ENCODE results near the gene SMCR8.
"Not testable (repeated sequence)": the region's sequence is repeated elsewhere in the genome, so short reads cannot be mapped to it uniquely, and the experiment has no call there.

SMCR8 gene

DNA sequence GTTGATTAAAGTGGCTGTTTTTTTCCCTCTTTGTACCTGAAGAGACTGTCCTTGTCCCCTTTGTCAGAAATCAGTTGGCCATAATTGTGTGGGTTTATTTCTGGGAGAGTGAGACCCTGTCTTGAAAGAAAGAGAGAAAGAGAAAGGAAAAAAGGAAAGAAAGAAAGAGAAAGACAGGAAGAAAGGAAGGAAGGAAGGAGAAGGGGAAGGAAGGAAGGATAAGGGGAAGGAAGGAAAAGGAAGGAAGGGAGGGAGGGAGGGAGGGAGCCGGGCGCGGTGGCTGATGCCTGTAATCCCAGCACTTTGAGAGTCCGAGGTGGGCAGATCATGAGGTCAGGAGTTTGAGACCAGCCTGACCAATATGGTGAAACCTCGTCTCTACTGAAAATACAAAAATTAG lies 55.7 kb downstream of the SMCR8 start:
- no peak overlapping the region for H3K27ac ChIP-seq (replicated peaks)
- H3K27me3 ChIP-seq (ENCODE audit: insufficient read depth, poor library complexity, severe bottlenecking): no peaks in the 10 kb centered on the region
- TF ChIP-seq POLR2AphosphoS5 (IDR thresholded peaks at IDR 0.05; ENCODE audit: low read depth): no peak
- TF ChIP-seq, protein P1, sequence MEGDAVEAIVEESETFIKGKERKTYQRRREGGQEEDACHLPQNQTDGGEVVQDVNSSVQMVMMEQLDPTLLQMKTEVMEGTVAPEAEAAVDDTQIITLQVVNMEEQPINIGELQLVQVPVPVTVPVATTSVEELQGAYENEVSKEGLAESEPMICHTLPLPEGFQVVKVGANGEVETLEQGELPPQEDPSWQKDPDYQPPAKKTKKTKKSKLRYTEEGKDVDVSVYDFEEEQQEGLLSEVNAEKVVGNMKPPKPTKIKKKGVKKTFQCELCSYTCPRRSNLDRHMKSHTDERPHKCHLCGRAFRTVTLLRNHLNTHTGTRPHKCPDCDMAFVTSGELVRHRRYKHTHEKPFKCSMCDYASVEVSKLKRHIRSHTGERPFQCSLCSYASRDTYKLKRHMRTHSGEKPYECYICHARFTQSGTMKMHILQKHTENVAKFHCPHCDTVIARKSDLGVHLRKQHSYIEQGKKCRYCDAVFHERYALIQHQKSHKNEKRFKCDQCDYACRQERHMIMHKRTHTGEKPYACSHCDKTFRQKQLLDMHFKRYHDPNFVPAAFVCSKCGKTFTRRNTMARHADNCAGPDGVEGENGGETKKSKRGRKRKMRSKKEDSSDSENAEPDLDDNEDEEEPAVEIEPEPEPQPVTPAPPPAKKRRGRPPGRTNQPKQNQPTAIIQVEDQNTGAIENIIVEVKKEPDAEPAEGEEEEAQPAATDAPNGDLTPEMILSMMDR (IDR thresholded peaks at IDR 0.05; ENCODE audit: insufficient read depth, low read length): no peak
- TF ChIP-seq, protein P2, sequence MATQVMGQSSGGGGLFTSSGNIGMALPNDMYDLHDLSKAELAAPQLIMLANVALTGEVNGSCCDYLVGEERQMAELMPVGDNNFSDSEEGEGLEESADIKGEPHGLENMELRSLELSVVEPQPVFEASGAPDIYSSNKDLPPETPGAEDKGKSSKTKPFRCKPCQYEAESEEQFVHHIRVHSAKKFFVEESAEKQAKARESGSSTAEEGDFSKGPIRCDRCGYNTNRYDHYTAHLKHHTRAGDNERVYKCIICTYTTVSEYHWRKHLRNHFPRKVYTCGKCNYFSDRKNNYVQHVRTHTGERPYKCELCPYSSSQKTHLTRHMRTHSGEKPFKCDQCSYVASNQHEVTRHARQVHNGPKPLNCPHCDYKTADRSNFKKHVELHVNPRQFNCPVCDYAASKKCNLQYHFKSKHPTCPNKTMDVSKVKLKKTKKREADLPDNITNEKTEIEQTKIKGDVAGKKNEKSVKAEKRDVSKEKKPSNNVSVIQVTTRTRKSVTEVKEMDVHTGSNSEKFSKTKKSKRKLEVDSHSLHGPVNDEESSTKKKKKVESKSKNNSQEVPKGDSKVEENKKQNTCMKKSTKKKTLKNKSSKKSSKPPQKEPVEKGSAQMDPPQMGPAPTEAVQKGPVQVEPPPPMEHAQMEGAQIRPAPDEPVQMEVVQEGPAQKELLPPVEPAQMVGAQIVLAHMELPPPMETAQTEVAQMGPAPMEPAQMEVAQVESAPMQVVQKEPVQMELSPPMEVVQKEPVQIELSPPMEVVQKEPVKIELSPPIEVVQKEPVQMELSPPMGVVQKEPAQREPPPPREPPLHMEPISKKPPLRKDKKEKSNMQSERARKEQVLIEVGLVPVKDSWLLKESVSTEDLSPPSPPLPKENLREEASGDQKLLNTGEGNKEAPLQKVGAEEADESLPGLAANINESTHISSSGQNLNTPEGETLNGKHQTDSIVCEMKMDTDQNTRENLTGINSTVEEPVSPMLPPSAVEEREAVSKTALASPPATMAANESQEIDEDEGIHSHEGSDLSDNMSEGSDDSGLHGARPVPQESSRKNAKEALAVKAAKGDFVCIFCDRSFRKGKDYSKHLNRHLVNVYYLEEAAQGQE (IDR thresholded peaks at IDR 0.05; ENCODE audit: insufficient replicate concordance, low read depth): no peak
- TF ChIP-seq GABPA (IDR thresholded peaks at IDR 0.05; ENCODE audit: low read depth): no peak
- no peak for TF ChIP-seq SPI1 (IDR thresholded peaks at IDR 0.05; ENCODE audit: borderline replicate concordance, low read depth)
- H3K4me3 ChIP-seq (replicated peaks; ENCODE audit: insufficient read depth, low read length): no peak overlapping the region
- DNase-seq (ENCODE audit: low read depth in 1 of 2, low spot score in 1 of 2): no peak

DNA sequence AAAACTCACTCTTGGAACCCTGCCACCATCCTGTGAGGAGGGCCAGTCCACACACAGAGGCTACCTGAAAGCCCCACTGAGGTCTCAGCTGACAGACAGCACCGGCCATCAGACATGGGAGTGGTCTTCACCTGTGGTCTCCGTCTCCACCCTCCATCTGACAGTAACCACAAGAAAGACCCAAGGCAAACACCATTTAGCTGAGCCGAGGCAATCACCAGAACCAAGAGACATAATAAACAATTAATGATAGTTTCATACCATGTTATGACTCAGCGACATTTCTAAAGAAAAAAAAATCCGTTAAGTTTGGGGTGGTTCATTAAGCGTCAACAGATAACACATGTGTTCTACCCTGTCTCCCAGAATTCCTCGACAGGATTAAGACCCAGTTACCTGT lies 56.4 kb downstream of the SMCR8 start:
- TF ChIP-seq SPI1 (IDR thresholded peaks at IDR 0.05; ENCODE audit: borderline replicate concordance, low read depth) (no peak), GABPA (IDR thresholded peaks at IDR 0.05; ENCODE audit: low read depth) (no peak), POLR2AphosphoS5 (IDR thresholded peaks at IDR 0.05; ENCODE audit: low read depth) (no peak)
- TF ChIP-seq, protein P2 (IDR thresholded peaks at IDR 0.05; ENCODE audit: insufficient replicate concordance, low read depth): no peak
- TF ChIP-seq, protein P1 (IDR thresholded peaks at IDR 0.05; ENCODE audit: insufficient read depth, low read length): no peak
- no peak for DNase-seq (ENCODE audit: low read depth in 1 of 2, low spot score in 1 of 2)
- H3K27ac ChIP-seq (replicated peaks): no peak overlapping the region
- no peaks in the 10 kb centered on the region for H3K27me3 ChIP-seq (ENCODE audit: insufficient read depth, poor library complexity, severe bottlenecking)
- H3K4me3 ChIP-seq (replicated peaks; ENCODE audit: insufficient read depth, low read length): no peak overlapping the region

DNA sequence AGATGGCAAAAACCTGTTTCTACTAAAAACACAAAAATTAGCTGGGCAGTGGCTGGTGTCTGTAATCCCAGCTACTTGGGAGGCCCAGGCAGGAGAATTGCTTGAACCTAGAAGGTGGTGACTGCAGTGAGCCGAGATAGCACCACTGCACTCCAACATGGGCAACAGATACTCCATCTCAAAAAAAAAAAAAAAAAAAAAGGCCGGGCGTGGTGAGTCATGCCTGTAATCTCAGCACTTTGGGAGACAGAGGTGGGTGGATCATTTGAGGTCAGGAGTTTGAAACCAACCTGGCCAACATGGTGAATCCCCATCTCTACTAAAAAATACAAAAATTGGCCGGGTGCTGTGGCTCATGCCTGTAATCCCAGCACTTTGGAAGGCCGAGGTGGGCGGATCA lies 58.1 kb downstream of the SMCR8 start:
- not testable (repeated sequence) for H3K4me3 ChIP-seq (replicated peaks; ENCODE audit: insufficient read depth, low read length); H3K27ac ChIP-seq (replicated peaks); DNase-seq (ENCODE audit: low read depth in 1 of 2, low spot score in 1 of 2); H3K27me3 ChIP-seq (ENCODE audit: insufficient read depth, poor library complexity, severe bottlenecking)

DNA sequence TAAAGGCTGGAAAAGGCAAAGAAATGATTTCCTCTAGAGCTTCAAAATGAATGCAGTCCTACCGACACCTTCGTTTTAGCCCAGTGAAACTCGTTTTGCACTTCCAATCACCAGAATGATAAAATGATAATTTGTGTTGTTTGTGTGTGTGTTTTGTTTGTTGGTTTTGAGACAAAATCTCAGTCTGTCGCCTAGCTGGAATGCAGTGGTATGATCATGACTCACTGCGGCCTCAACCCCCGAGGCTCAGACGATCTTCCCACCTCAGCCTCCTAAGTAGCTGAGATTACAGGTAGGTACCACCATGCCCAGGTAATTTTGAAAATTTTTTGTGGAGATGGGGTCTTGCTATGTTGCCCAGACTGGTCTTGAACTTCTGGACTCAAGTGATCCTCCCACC lies 59.1 kb downstream of the SMCR8 start:
- no peak overlapping the region for H3K27ac ChIP-seq (replicated peaks)
- H3K27me3 ChIP-seq (ENCODE audit: insufficient read depth, poor library complexity, severe bottlenecking): no peaks in the 10 kb centered on the region
- TF ChIP-seq POLR2AphosphoS5 (IDR thresholded peaks at IDR 0.05; ENCODE audit: low read depth): no peak
- no peak for TF ChIP-seq SPI1 (IDR thresholded peaks at IDR 0.05; ENCODE audit: borderline replicate concordance, low read depth)
- no peak for TF ChIP-seq GABPA (IDR thresholded peaks at IDR 0.05; ENCODE audit: low read depth)
- TF ChIP-seq, protein P1 (IDR thresholded peaks at IDR 0.05; ENCODE audit: insufficient read depth, low read length): no peak
- TF ChIP-seq, protein P2 (IDR thresholded peaks at IDR 0.05; ENCODE audit: insufficient replicate concordance, low read depth): no peak
- no peak overlapping the region for H3K4me3 ChIP-seq (replicated peaks; ENCODE audit: insufficient read depth, low read length)
- no peak for DNase-seq (ENCODE audit: low read depth in 1 of 2, low spot score in 1 of 2)

Measured in HL-60 (cell line).